Neural crest cell (in vitro differentiated cells): Measurements from ENCODE around the gene SP4. TPM values are rescaled to one million over a fixed set of nuclear protein-coding genes. Genes with fewer than 3 reads are reported as not detected.

Experiments
- DNase-seq: peaks from one replicate; pipeline ENCODE4 v3.0.0; 2021; ENCODE audit warnings: low read depth, mixed read lengths, low spot score
- H3K27ac Mint-ChIP-seq: one replicate; pipeline ENCODE4 v1.8.0; 2021; ENCODE audit warnings: mild to moderate bottlenecking, mixed read lengths; ENCODE audit not compliant: unreplicated experiment
- H3K27me3 Mint-ChIP-seq: 2 replicates; pipeline ENCODE4 v1.8.0; 2021; ENCODE audit warnings: low read depth, mild to moderate bottlenecking, mixed read lengths
- H3K36me3 Mint-ChIP-seq: 2 replicates; pipeline ENCODE4 v1.8.0; 2021; ENCODE audit warnings: low read depth, mild to moderate bottlenecking, mixed read lengths
- H3K4me1 Mint-ChIP-seq: 2 replicates; pipeline ENCODE4 v1.8.0; 2021; ENCODE audit warnings: mixed read lengths
- H3K4me3 Mint-ChIP-seq: one replicate; pipeline ENCODE4 v1.8.0; 2021; ENCODE audit warnings: mild to moderate bottlenecking, mixed read lengths
- H3K9me3 Mint-ChIP-seq: 2 replicates; pipeline ENCODE4 v1.8.0; 2021; ENCODE audit warnings: mixed read lengths
- CTCF ChIP-seq: fragments of 200-600 bp; sonication (generic); conservative IDR thresholded peaks from 2 replicates; pipeline ENCODE4 v1.5.0; 2021; ENCODE audit warnings: antibody characterized with exemption, mild to moderate bottlenecking
- total RNA-seq: library from RNA; stranded (reverse); gene quantifications from 2 replicates; pipeline ENCODE4 v1.2.1, GENCODE V29; 2021

Gene SP4
- total RNA-seq, 1 donor from 2014 or later, result 20.6 TPM

DNA sequence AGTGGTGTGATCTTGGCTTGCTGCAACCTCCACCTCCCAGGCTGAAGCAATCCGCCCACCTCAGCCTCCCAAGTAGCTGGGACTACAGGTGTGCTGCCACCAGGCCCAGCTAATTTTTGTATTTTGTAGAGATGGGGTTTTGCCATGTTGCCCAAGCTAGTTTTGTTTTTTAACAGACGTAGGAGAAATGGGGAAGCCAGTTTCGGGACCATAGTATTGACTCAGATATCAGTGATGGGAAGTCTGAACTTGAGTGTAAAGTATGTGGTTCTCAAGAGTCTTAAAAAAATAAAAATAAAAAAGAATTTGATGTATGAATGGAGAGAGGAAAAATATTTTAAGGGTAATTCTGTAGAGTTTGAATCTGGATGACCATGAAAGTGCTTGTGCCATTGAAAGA, 34.2 kb downstream of the SP4 start:
- TF ChIP-seq CTCF, result no peak

GRCh38 chr7:21463524-21463923, 35.6 kb downstream of the SP4 start:
- Mint-ChIP-seq H3K4me3 (no peak overlapping the region), H3K4me1 (no peaks in the 10 kb centered on the region), H3K9me3 (peaks cover 8% of the 10 kb centered on the region), H3K36me3 (peaks cover 29% of the 10 kb centered on the region), H3K27ac (no peak overlapping the region), H3K27me3 (no peaks in the 10 kb centered on the region)
- DNase-seq, result no peak
- no peak for TF ChIP-seq CTCF

More for the DNA sequence above, 34.2 kb downstream of the SP4 start:
- Mint-ChIP-seq H3K27ac (no peak overlapping the region), H3K4me3 (no peak overlapping the region), H3K36me3 (peaks cover 35% of the 10 kb centered on the region), H3K27me3 (no peaks in the 10 kb centered on the region), H3K9me3 (peaks cover 8% of the 10 kb centered on the region), H3K4me1 (no peaks in the 10 kb centered on the region)
- no peak for DNase-seq

DNA sequence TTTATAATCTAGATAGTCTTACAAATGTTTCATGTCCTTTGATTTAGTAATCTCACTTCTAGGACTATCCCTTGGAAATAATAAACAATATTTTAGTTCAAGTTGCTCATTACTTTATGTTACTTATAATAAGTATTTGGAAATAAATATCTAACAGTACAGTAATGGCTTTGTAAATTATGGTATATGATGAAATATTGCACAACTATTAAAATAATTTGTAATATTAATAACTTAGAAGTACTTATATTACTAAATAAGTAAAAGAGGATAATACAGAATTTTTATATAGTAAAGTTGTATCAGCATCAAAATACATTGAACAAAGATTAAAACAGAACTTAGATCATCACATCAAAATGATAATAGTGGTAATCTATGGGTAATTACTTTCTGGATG, 41.1 kb downstream of the SP4 start:
- no peaks in the 10 kb centered on the region for H3K27me3 Mint-ChIP-seq
- no peak overlapping the region for H3K4me3 Mint-ChIP-seq
- H3K4me1 Mint-ChIP-seq, result no peaks in the 10 kb centered on the region
- DNase-seq, result no peak
- no peak overlapping the region for H3K27ac Mint-ChIP-seq
- H3K36me3 Mint-ChIP-seq, result peaks cover 14% of the 10 kb centered on the region
- peaks cover 8% of the 10 kb centered on the region for H3K9me3 Mint-ChIP-seq
- no peak for TF ChIP-seq CTCF

GRCh38 chr7:21469894-21470293, 42.0 kb downstream of the SP4 start:
- TF ChIP-seq CTCF, result no peak
- H3K4me1 Mint-ChIP-seq, result no peaks in the 10 kb centered on the region
- H3K4me3 Mint-ChIP-seq, result no peak overlapping the region
- H3K27me3 Mint-ChIP-seq, result no peaks in the 10 kb centered on the region
- H3K27ac Mint-ChIP-seq, result no peak overlapping the region
- no peak for DNase-seq
- H3K36me3 Mint-ChIP-seq, result peaks cover 14% of the 10 kb centered on the region
- peaks cover 8% of the 10 kb centered on the region for H3K9me3 Mint-ChIP-seq

- Mint-ChIP-seq H3K27ac (no peak overlapping the region), H3K36me3 (peaks cover 15% of the 10 kb centered on the region), H3K27me3 (no peaks in the 10 kb centered on the region), H3K4me1 (no peaks in the 10 kb centered on the region), H3K9me3 (peaks cover 8% of the 10 kb centered on the region), H3K4me3 (no peak overlapping the region)
- no peak for DNase-seq
- no peak for TF ChIP-seq CTCF
Observed at GRCh38 chr7:21472029-21472428, 44.1 kb downstream of the SP4 start.

GRCh38 chr7:21476429-21476828, 48.5 kb downstream of the SP4 start:
- Mint-ChIP-seq H3K36me3 (peaks cover 33% of the 10 kb centered on the region), H3K9me3 (peaks cover 13% of the 10 kb centered on the region), H3K27ac (no peak overlapping the region), H3K4me3 (no peak overlapping the region), H3K27me3 (no peaks in the 10 kb centered on the region), H3K4me1 (peaks cover 9% of the 10 kb centered on the region)
- no peak for DNase-seq
- no peak for TF ChIP-seq CTCF
